ENCODE results near the gene ABI2. TPM values are rescaled to one million over a fixed set of nuclear protein-coding genes. Genes with fewer than 3 reads are reported as not detected.
A peak's percentile ranks its signal among the peaks of the same experiment; 100 is the strongest.

Gene ABI2
- total and polyA plus RNA-seq, 11 donors: 17.4 to 78.8 (median 49.4) TPM

DNA sequence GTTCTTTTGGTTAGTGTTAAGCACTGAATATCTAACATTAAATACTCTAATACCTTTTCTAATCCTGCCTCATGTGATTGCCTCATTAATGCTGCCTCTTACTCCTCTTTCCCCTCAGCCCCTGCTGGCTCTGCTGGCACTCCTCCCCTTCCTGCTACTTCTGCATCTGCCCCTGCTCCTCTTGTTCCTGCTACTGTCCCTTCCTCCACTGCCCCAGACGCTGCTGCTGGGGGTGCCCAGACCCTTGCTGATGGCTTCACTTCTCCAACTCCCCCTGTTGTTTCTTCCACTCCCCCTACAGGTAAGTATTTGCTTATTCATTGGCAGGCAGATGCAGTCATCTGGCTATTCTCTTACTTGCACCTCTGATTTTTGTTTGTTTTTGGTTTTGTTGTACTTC lies 68.5 kb downstream of the ABI2 start:
- TF ChIP-seq, protein P1, sequence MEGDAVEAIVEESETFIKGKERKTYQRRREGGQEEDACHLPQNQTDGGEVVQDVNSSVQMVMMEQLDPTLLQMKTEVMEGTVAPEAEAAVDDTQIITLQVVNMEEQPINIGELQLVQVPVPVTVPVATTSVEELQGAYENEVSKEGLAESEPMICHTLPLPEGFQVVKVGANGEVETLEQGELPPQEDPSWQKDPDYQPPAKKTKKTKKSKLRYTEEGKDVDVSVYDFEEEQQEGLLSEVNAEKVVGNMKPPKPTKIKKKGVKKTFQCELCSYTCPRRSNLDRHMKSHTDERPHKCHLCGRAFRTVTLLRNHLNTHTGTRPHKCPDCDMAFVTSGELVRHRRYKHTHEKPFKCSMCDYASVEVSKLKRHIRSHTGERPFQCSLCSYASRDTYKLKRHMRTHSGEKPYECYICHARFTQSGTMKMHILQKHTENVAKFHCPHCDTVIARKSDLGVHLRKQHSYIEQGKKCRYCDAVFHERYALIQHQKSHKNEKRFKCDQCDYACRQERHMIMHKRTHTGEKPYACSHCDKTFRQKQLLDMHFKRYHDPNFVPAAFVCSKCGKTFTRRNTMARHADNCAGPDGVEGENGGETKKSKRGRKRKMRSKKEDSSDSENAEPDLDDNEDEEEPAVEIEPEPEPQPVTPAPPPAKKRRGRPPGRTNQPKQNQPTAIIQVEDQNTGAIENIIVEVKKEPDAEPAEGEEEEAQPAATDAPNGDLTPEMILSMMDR (IDR thresholded peaks at IDR 0.05): peak in 8 of 12 donors; percentile 10 to 38 (median 24)
- TF ChIP-seq POLR2A (IDR thresholded peaks at IDR 0.05): no peak
- intact Hi-C loops (cut with DNase I): loop anchor here in 1 of 10 donors (10.0 kb wide), 1 partner anchor 72 kb away; the partner anchor contains the start of gene ABI2
- Histone ChIP-seq H3K4me3 (no peak overlapping the region), H3K27ac (no peak overlapping the region), H3K27me3 (no peaks in the 10 kb centered on the region), H3K9me3 (no peaks in the 10 kb centered on the region), H3K4me1 (peaks cover 0 to 5% (median 0%) of the 10 kb centered on the region in 12 donors), H3K36me3 (peaks cover 0 to 67% (median 21%) of the 10 kb centered on the region in 9 donors)
- ATAC-seq: peak in 2 of 4 donors; percentile 29 to 56
- WGBS, 4 donors: 39 to 65% (median 42%) methylated on average over 1 of the region's 1 CpG
- DNase-seq: no peak

DNA sequence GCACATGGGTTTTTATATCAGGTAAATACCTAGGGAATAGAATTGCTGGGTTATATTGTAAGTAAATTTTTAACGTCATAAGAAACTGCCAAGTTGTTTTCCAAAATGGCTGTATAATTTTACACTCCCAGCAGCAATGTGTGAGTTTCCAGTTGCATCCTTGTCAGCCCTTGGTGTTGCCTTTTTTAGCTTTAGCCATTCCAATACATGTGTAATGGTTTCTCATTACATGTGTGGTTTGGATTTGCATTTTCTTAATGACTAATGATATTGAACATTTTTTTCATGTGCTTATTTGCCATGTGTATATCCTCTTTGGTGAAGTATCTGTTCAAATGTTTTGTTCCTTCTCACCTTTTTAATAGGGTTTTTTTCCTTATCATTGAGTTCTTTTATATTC lies 70.8 kb downstream of the ABI2 start:
- no peak for TF ChIP-seq POLR2A (IDR thresholded peaks at IDR 0.05)
- Histone ChIP-seq H3K36me3 (peaks cover 0 to 69% (median 31%) of the 10 kb centered on the region in 9 donors), H3K27me3 (no peaks in the 10 kb centered on the region), H3K4me3 (no peak overlapping the region), H3K9me3 (no peaks in the 10 kb centered on the region), H3K27ac (no peak overlapping the region), H3K4me1 (peaks cover 0 to 5% (median 0%) of the 10 kb centered on the region in 12 donors)
- 95 to 97% (median 96%) methylated on average over 1 of the region's 1 CpG for WGBS, 4 donors
- no peak for DNase-seq
- intact Hi-C loops (cut with DNase I): loop anchor here in 1 of 10 donors (10.0 kb wide), 1 partner anchor 74 kb away; the partner anchor contains the start of gene ABI2
- ATAC-seq: no peak

DNA sequence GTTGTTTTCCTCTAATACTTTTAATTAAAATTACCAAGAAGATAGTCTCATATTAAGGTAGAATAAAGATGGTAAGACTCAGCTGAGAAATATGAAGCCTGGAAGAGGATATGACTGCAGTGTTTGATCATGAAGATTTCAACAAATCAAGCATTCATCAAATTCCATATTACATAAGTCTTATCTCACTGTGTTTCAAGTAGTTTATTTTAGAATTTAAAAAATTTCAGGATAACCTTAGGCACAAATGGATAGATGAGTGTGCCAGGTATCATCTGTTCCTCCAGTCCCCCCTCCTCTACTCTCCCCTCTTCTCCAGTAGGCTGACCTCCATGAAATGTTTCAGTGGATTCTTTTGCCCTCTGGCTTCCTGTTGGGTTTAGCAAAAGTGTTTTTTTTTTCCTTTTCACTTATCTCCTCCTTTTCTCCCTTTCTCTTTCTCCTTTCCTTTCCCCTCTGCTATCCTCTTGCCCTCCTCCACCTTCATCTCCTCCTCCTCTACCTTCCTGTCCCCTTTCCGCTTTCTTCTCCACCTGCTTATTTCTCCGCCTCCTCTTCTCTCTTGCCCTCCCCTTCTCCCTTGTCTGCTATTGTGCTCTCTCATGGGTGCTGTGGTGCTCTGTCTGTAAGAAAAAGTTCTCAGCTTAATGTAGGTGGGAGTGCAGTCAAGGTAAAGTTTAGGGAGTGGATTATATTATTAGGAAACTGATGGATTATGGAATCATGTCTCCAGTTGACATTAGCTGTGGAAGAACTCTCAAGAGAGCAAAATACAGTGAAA lies 72.8 kb downstream of the ABI2 start:
- H3K27ac ChIP-seq: no peak overlapping the region
- intact Hi-C loops (cut with DNase I): loop anchor here in 1 of 10 donors (10.0 kb wide), 1 partner anchor 56 kb away; no protein-coding TSS in a partner anchor
- 95 to 99% (median 97%) methylated on average over 2 of the region's 2 CpGs for WGBS, 4 donors
- no peak for TF ChIP-seq POLR2A (IDR thresholded peaks at IDR 0.05)
- TF ChIP-seq, protein P1 (IDR thresholded peaks at IDR 0.05): no peak
- H3K36me3 ChIP-seq: peaks cover 0 to 74% (median 28%) of the 10 kb centered on the region in 9 donors
- DNase-seq: no peak
- peaks cover 0 to 5% (median 0%) of the 10 kb centered on the region in 12 donors for H3K4me1 ChIP-seq
- H3K27me3 ChIP-seq: no peaks in the 10 kb centered on the region
- no peaks in the 10 kb centered on the region for H3K9me3 ChIP-seq
- ATAC-seq: no peak
- H3K4me3 ChIP-seq: no peak overlapping the region

DNA sequence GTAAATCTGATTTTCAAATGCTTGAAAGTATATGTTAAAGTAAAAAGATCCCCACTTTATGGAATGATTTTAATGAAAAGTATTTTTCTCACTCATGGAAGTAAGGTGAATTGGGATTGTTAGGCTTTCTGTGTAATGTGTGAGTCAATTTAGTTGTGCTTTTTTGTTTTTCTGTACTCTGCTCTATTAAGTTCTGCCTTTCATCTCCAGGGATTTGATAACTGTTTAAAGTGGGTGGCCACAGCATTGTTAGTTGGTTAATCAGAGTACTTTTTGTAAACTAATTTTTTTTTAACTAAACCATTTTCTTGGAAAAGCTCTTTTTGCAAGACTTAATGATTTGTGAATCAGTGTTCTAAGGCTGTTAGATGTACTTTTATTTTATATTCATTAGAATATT lies 76.8 kb downstream of the ABI2 start:
- no peak for TF ChIP-seq POLR2A (IDR thresholded peaks at IDR 0.05)
- TF ChIP-seq, protein P1 (IDR thresholded peaks at IDR 0.05): no peak
- no peaks in the 10 kb centered on the region for H3K27me3 ChIP-seq
- H3K36me3 ChIP-seq: peaks cover 0 to 84% (median 40%) of the 10 kb centered on the region in 9 donors
- DNase-seq: no peak
- intact Hi-C loops (cut with DNase I): loop anchor here in 1 of 10 donors (10.0 kb wide), 1 partner anchor 60 kb away; no protein-coding TSS in a partner anchor
- no peak overlapping the region for H3K4me3 ChIP-seq
- H3K9me3 ChIP-seq: no peaks in the 10 kb centered on the region
- no peak overlapping the region for H3K27ac ChIP-seq
- ATAC-seq: peak in 1 of 4 donors; percentile 49
- H3K4me1 ChIP-seq: peaks cover 0 to 6% (median 0%) of the 10 kb centered on the region in 12 donors
